Raji (cell line): Measurements from ENCODE around the gene MAPK14.

Source experiments
- POLR2A ChIP-seq: IDR thresholded peaks from 2 replicates; pipeline ENCODE4 v1.6.1; 2011; ENCODE audit warnings: low read depth, low read length, control low read depth; ENCODE audit not compliant: insufficient read depth

MAPK14 gene

GRCh38 chr6:36102853-36103252 lies 75.2 kb downstream of the MAPK14 start:
- no peak for TF ChIP-seq POLR2A

- TF ChIP-seq POLR2A = no peak
These were observed 77.2 kb downstream of the MAPK14 start for GRCh38 chr6:36104836-36105235.

GRCh38 chr6:36109092-36109491 lies 81.5 kb downstream of the MAPK14 start:
- no peak for TF ChIP-seq POLR2A

- TF ChIP-seq POLR2A = no peak
These were observed 82.4 kb downstream of the MAPK14 start for GRCh38 chr6:36110050-36110449.

GRCh38 chr6:36110863-36111262 lies 83.3 kb downstream of the MAPK14 start:
- TF ChIP-seq POLR2A = no peak

GRCh38 chr6:36111526-36111925 lies 83.9 kb downstream of the MAPK14 start:
- no peak for TF ChIP-seq POLR2A

- no peak for TF ChIP-seq POLR2A
These were observed 85.4 kb downstream of the MAPK14 start for GRCh38 chr6:36113049-36113448.

GRCh38 chr6:36113703-36114102 lies 86.1 kb downstream of the MAPK14 start:
- no peak for TF ChIP-seq POLR2A

GRCh38 chr6:36114798-36115408 lies 87.3 kb downstream of the MAPK14 start:
- TF ChIP-seq POLR2A = no peak

- no peak for TF ChIP-seq POLR2A
These were observed 87.8 kb downstream of the MAPK14 start for GRCh38 chr6:36115412-36115811.

GRCh38 chr6:36116066-36116864 lies 88.7 kb downstream of the MAPK14 start:
- no peak for TF ChIP-seq POLR2A

GRCh38 chr6:36116943-36117342 lies 89.3 kb downstream of the MAPK14 start:
- no peak for TF ChIP-seq POLR2A

- TF ChIP-seq POLR2A = no peak
These were observed 90.3 kb downstream of the MAPK14 start for GRCh38 chr6:36117658-36118549.

- TF ChIP-seq POLR2A = no peak
These were observed 91.0 kb downstream of the MAPK14 start for GRCh38 chr6:36118550-36119107.

- TF ChIP-seq POLR2A = no peak
These were observed 91.6 kb downstream of the MAPK14 start for GRCh38 chr6:36119209-36119608.
